OCI-M2 (cell line): ENCODE results near the gene SLC6A17.

Experiments
- DNase-seq: peaks from one replicate; lab custom pipeline; 2025; ENCODE audit not compliant: unreplicated experiment; lab: John Stamatoyannopoulos, UW

The SLC6A17 gene

DNA sequence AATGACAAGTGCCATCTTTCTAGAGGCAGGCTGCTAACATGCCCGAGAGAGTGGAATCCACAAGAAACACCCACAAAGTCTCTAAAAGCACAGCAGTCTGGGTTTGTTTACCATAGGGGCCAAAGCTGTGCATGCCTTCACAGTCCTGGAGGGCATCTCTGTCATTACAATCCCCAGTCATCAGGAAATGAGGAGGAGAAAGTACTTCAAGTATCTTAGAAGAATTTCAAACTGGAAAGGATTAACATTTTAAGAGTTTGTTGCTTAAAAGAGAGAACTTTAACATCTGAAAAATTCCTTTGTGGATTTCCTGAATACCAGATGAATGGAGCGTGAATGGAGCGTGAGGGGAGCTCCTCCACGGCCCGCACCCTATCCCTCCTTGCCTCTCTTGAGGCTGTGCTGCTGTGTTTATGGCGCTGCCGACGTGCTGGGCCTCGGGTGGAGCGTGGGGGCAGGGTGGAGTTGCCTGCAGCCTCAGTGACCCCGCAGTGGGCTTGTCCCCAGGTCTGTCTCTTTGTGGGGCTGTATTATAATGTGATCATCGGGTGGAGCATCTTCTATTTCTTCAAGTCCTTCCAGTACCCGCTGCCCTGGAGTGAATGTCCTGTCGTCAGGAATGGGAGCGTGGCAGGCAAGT, 23.3 kb downstream of the SLC6A17 start:
- no peak for DNase-seq

DNA sequence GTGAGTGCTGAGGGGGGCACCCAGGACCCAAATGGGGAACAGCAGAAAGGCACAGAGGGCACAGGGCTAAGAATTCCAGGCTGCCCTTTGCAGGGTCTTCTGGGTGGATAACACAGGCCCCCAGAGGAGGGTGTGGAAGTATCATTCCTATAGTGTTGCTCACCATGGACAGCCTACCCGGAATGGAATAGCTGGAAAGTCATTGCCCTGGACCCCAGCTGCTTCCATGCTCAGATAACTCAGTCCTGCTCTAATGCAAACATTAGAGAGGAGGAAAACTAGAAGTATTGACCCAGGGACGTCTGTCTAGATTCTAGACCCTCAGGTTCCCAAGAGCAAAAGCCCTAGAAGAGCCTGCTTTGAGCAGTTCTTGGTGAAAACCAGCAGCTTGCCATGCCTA, 24.7 kb downstream of the SLC6A17 start:
- DNase-seq = no peak

DNA sequence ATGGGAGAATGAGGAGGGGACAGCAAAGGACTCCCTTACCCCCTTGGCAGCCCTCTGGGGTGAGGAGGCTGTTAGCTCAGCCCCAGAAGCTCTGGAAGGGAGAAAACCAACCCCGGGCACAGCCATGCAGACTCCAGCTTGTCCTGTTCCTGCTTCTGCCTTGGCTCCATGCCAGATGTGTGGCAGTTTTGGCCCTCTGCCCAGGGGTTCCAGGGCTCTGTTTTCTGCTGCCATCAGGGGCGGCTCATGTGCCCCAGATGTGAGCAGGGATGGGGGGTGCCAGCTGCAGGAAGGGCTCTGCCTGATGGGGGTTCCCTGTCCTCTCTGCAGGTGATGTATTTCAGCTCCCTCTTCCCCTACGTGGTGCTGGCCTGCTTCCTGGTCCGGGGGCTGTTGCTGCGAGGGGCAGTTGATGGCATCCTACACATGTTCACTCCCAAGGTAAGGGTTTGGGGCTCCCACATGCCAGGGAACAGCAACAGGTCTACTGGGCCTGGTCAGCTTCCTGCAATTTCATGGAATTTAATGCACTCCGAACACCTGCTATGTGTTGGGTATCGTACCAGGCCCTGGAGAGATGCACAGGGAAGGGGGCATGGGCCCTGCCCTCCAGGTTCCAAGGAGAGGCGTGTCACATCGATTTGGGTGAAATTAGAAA, 26.1 kb downstream of the SLC6A17 start:
- no peak for DNase-seq

DNA sequence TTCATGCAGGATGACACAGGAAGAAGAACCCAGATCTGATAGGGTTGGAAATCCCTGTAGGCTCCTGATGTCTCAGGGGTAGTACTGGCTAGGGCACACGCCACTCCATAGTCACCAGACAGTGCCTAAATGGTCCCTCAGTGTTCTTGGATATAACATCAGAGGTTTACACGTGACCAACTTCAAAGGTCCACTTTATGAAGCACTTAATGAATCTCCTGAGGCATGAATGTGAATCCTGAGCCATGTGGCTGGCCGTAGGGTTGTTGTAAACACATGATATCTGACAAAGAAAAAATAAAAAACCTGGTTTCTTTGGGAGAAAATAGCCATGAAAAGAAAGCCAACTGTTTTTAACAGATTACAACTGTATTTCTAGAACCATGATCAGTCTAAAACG, 27.5 kb downstream of the SLC6A17 start:
- no peak for DNase-seq

DNA sequence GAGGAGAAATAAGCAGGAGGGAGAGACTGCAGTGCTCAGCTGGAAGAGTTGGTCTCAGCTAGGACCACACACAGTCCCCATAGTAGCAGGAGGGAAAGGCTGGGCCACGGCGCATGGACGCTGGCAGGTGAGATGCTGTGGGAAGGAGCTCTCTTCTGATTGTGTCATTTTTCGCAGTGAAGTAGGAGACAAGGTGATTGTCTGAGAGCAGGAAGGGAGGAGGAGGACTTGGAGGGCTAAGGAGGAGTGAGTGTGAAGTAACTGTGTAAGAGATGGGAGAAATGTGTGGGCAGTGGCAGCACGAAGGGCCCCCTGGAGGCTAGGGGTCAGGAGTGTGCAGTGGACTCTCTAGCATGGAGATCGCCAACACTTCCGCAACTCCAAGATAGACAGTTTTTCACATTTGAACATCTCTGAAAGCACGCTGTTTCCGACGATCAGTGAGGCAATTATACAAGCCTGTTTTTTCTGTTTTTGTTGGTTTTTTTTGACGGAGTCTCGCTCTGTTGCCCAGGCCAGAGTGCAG, 33.4 kb downstream of the SLC6A17 start:
- no peak for DNase-seq

DNA sequence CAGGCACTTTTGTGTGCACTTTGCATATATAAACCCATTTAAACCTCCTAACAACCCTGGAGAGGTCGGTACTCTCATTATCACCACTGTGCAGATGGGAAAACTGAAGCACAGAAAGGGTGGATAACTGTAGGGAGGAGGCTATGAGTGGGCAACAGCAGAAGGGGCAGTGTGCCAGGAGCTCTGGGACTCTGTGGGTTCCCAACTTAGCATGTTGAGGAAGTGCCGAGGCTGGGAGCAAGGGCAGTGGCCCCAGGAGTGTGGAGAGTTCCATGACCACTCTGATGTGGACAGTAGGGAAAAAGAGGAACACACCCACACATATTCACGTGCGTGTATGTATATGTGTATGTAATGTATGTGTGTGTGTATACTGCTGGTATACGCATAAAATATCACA, 34.2 kb downstream of the SLC6A17 start:
- no peak for DNase-seq

DNA sequence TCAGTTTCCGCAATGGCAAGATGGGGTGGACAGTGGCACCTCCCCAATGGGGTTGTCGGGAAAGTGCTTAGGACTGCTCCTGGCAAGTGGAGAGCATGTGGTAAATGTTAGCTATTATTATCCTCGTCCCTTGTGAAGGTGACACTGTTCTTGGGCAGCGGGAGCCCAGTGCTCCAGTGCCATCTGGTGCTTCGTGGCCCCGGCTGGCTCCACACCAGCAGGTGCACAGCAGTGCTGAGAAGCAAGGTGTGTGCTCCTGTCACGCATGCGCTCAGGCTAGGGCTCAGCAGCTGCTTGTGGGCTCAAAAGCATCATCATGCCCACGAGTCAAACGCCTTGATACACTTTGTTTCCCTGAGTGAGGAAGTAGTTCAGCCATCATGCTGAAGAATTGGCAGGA, 34.9 kb downstream of the SLC6A17 start:
- no peak for DNase-seq

DNA sequence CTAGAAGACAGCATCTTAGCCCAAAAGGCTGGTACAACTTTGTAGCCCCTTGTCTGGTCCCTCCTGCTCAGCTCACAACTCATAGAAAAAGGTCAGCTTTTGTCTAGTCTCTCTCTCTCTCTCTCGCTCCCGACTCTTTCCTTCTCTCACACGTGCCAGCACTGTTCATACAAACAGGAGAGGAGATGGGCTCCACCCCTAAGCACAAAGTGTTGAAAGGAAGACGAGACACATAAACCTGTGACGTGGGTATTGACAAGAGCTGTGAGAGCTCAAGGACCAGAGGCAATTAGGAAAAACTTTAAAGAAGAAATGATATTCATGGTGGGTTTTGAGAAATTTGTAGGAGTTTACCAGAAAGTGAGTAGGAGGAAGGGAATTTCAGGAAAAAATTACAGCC, 36.3 kb downstream of the SLC6A17 start:
- no peak for DNase-seq

DNA sequence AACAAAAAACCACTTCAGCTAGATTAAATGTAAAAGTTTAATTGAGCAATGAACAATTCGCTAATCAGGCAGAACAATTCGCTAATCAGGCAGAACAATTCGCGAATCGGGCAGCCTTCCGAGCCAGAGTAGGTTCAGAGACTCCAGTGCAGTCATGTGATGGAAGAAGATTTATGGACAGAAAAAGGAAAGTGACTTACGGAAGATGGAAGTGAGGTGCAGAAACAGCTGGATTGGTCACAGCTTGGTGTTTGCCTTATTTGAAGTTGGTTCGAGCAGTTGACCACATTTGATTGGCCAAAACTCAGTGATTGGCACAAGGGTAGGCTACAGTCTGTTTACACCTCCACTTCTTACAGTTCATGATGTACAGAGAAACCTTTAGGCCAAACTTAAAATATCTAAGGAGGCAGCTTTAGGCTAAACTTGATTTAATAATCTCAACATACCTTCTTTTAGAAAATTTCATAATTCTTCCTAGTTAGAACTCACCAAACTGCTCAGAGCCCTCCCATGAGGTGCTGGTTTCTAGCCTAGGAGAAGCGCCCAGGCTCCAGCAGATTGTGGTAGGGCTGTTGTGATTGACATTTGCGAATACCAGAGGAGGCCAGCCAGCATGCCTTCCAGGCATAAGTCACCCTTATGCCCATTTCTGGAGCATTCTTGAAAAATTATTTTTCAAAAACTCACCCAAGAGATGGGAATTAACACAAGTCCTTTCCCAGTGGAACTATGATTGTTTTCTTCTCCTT, 37.0 kb downstream of the SLC6A17 start:
- DNase-seq = no peak

DNA sequence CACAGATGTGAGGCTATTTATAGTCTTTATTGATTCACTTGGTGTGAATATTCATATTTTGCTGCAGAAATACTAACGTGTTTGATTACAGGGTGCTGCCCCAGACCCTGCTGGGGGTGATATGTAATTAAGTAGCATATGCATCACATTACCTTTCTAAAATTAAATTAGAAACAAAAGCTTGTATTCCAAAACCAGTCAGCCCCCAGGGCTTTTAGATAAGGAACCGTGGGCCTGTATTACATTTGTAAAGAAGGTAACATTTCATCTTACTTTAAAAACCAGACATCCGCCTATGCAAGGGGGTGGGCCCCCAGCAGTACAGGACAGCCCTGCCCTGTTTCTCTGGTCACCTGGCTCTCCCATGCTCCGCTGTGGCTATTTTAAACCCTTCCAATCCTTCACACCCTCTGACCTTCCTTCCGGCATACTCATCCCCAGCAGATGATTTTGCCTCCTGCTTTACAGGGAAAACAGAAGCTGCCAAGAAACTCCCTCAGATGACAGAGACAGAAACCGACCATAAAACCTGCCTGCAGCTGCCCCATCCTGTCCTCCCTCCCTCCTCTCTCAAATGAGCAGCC, 37.8 kb downstream of the SLC6A17 start:
- no peak for DNase-seq

DNA sequence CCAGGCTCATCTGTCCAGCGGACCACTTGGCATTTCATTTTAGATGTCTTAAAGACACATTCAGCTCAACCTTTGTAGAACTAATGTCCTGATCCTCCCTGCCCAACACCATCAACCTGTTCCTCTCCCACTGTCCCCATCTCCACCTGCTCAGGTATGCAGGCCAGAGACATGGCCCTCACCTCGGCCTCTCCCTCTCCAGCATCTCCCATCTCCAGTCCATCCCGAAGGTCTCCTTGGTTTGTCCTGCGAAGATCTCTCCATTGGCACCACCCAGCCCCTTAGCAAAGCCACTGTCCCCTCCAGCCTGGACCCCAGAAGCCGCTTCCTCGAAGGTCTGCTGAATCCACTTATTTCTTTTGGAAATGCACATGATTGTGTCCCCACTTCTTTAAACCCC, 38.9 kb downstream of the SLC6A17 start:
- no peak for DNase-seq

DNA sequence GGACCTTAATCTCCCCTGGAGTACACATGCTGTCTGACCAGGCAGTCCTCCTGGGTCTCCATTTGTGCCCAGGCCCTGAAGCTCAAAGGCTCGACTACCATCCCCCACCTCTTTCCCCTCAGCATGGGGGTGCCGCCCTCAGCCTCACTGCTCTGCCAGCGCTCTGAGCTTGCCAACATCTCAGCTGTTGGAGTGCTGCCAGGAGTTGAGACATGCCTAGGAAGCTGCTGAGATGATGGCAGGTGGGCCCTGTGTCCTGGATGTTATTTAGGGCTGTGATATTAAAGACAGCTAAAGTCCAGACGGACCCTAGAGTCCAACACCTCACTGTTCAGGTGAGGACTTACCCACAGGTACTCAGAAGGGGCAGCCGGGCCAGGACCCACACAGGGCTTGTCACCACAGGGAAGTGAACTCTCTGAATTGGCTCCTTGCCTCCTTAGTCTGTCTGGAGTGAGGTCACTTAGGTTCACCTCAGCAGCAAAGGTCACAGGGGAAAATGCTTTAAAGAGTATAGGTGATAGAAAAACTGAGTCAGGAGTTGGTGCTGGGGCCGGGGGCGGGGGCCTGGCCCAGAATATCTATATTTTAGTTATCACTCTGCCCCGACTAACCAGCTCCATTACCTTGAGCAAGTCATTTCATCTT, 40.1 kb downstream of the SLC6A17 start:
- no peak for DNase-seq

DNA sequence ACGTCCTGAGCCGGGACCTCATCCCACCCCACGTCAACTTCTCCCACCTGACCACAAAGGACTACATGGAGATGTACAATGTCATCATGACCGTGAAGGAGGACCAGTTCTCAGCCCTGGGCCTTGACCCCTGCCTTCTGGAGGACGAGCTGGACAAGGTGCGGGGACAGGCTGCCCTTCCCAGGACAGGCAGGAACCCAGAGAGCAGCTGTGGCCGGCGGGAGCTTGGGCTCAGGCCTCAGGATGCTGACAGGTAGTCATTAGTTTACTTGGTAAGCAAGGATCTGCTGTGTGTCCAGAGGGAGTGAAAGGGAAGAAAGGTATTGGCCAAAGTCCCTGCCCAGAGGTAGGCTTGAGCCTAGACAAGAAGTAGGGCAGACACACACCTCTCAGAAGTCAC, 42.2 kb downstream of the SLC6A17 start:
- DNase-seq = no peak

DNA sequence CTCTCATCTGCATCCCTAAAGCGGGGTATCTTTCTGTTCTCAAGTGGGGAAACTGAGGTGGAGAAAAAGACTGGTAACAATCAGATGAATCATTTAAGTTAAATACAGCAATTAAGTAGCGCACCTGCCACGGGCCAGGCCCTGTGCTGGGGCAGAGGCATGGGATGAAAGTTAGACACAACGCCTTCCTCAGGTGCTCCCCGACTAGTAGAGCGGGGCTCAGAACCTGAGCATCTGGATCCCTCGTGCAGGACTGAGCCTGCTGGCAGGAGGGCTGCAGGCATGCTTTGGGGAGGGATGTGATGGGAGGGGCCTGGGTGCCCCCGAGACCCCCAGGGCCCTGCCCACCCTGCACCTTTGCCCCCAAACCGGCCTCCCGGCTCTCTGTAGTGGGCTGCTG, 44.9 kb downstream of the SLC6A17 start:
- no peak for DNase-seq

DNA sequence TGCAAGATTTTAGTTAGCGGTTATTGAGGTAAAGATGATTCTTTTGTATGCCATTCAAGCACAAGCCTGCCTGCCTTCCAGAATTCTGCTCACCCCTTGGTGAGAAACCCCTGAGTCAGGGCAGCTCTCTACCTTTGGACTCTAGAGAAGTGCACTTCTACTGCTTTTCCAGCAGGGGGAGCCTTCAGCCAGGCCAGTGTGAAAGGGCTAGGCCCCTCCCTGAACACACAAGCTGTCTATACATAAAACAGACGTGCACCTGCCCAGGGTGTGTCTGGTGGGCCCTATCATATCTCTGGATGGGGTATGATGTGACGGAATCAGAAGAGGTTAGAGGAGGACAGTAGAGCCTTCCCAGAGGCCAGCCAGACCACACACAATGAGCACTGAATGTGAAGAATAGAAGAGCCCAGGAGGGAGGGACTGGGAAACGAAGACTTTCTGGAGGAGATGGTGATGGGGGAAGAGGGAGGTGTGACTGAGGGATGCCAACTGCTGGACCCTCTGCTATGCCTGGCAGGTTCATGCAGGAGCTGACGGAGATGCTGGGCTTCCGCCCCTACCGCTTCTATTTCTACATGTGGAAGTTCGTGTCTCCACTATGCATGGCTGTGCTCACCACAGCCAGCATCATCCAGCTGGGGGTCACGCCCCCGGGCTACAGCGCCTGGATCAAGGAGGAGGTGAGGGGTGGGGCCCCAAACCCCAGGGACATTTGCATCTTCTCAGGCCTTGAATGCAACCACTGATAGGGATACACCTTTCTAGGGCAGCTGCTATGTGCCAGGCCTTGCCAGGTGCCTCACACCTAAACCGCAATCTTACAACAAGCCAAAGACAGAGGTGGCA, 46.8 kb downstream of the SLC6A17 start:
- DNase-seq = no peak

DNA sequence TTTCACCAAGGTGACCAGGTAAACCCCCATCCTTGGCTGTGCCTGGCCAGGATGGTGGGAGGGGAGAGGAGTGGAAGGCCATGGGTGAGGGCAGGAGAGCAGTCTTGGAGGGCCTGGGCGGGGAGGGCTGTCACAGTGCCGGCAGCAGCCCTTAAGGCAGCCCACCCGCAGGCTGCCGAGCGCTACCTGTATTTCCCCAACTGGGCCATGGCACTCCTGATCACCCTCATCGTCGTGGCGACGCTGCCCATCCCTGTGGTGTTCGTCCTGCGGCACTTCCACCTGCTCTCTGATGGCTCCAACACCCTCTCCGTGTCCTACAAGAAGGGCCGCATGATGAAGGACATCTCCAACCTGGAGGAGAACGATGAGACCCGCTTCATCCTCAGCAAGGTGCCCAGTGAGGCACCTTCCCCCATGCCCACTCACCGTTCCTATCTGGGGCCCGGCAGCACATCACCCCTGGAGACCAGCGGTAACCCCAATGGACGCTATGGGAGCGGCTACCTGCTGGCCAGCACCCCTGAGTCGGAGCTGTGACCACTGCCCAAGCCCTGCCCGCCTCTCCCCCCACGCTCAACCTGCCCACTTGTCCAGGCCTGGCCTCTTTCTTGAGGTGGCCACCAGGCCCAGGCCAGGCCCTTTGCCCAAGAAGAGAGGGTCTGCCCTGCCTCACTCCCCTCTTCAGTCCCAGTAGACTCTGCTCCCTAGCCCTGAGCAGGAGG, 47.8 kb downstream of the SLC6A17 start:
- no peak for DNase-seq

DNA sequence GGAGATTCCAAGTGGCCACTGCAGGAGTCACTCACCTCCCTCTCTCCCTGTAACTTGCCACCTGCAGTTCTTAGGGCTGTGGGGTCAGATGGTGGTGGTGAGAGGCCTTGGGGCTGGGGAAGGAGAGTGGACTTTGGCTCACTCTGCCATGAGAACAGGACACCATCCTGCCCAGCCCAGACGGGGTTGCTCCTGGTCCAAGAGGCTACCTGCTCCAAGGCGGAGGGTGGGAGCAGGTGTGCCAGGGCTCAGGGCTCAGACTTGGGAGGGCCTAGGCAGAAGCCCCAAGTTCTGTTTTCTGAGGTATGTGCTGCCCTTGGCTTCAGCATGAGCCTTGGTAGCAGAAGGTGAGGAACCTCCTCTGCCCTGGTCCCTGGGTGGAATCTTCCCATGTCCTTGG, 48.5 kb downstream of the SLC6A17 start:
- DNase-seq = no peak

DNA sequence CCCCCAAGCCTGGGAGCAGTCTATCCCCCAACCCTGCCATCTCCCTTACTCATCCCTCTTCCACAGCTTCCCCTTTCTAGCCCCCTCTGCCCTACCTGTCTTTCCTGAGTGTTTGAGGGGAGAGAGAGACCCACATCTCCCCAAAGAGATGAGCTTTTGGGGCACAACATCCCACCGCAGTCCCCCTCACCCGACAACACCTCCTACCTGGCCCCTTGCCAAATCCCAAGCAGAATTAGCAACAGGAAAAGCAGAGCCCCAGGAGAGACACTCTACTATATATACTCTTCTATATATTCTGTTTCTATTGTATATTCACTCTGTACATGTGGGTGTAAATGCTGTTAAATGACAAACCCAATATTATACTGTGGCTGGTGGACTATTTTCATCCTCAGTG, 49.9 kb downstream of the SLC6A17 start:
- DNase-seq = no peak

DNA sequence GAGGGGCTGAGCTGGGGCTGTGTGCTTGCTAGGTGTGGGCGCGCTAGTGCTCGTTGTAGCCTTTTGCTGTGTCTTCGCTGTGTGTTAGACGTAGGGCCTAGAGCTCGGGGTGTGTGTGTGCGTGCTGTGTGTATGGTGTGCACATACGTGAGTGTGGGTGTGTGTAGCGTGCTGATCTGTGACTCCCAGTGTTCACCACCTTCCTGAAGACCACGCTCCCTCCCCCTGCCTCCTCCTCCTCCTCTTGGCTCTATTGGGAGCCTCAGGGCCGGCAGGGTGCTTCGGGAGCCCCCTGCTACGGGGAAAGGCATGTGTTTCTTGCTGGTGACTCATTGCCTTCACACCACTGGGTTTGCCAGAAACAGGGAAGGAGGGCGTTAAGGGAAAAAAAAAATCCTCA, 50.4 kb downstream of the SLC6A17 start:
- DNase-seq = no peak
